GM19193 (cell line): ENCODE data around the gene STK35.

Source experiments
- POLR2A ChIP-seq: IDR thresholded peaks from 4 replicates; pipeline ENCODE4 v1.6.1; 2011; ENCODE audit not compliant: insufficient read depth, insufficient read length; ENCODE audit errors: extremely low read depth

STK35 gene

DNA sequence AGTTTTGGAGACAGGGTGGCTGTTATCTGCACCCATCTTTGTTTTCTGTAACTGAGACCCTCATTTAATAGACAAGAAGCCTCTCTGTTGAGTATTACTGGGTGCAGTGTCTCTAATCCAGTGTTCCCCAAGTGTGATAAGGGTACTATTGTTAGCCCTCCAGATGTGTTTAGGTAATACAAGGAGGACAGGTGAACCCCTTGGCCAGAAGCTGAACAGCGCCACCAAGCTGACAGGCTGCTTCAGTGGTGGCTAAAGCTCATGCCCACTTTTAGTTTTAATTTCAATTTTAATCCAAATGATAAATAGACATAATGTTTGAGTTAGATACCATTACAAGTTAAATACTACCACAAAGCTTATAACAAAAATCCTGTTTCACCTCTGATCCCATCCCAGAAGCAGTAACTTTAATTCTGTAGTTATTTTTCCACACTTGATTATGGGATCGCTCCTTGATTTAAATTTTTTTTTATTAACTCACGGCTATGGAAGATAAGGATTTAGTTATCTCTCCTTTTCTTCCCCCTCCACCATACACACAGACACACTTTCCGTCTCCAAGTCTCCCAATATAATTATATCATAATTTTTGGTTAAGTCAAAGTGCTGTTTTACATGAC is 8.4 kb upstream of the STK35 start:
- no peak for TF ChIP-seq POLR2A

DNA sequence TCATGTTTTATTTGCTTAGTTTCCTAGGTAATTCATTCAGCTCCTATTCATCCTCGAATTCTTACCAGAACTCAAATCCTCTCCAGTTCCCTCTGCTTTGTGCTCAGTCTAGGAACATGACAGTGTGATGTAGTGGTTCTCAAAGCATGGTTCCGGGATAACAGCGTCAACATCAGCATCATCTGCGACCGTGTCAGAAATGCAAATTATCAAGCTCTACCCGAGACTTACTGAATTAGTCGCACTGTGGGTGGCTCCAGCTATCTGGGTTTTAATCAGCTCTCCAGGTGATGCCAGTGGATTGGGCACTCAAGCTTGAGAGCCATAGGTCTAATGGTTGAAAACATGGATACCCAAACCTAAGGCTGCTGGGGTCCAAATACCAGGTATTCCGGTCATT is 7.7 kb upstream of the STK35 start:
- TF ChIP-seq POLR2A, result no peak

DNA sequence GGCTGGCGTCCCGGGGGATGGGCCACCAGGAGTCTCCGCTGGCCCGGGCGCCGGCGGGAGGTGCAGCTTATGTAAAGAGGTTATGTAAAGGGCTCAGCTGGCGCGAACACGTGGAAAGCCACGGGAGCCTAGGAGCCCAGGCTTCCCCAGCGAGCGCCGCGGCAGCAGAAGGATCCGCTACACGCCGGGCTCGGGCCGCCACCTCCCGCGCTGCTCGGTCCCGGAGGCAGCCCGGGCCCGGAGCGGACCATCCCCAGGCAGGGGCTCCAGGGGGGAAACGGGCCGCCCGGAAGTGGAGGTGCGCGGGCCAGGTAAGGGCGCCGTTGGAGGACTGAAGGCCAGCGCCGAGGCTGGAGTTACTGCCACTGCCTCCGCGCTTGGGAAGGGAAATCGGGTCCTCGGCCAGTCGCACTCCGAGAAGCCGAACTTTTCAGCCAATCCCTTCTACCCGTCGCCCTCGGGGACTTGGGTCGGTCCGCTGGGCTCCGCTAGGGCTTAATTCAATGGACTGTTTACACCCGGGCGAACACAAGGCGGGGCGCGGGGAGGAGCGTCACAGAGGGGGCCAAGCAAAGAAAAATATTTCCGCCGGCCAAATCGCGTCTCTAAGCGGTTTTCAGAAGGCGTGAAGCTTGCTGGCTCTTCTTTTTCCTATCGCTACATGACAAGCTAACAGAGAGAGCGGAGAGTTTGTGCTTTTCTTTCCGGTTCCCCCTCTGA is 398 bp downstream of the STK35 start:
- TF ChIP-seq POLR2A, result peak; percentile 86

DNA sequence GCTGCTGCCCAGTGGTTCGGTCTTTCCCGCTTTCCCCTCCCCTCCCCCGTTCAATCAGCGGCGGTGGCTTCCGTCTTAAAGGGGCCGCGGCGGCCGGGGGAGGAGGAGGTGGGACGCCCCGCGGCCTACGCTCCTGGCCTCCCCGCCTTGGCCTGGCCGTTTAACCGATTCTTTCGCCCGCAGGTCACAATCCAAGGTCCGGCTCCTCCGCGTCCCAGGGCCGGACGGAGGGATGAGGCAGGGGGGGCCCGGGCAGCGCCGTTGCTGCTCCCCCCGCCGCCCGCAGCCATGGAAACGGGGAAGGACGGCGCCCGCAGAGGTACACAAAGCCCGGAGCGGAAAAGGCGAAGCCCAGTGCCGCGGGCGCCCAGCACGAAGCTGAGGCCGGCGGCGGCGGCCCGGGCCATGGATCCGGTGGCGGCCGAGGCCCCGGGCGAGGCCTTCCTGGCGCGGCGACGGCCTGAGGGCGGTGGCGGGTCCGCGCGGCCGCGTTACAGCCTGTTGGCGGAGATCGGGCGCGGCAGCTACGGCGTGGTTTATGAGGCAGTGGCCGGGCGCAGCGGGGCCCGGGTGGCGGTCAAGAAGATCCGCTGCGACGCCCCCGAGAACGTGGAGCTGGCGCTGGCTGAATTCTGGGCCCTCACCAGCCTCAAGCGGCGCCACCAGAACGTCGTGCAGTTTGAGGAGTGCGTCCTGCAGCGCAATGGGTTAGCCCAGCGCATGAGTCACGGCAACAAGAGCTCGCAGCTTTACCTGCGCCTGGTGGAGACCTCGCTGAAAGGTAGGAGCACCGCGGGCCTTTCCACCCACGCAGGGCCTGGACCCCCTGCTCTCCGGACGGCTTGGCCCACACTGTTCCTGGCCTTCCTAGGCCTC is 1.2 kb downstream of the STK35 start:
- TF ChIP-seq POLR2A, result peak; percentile 70

DNA sequence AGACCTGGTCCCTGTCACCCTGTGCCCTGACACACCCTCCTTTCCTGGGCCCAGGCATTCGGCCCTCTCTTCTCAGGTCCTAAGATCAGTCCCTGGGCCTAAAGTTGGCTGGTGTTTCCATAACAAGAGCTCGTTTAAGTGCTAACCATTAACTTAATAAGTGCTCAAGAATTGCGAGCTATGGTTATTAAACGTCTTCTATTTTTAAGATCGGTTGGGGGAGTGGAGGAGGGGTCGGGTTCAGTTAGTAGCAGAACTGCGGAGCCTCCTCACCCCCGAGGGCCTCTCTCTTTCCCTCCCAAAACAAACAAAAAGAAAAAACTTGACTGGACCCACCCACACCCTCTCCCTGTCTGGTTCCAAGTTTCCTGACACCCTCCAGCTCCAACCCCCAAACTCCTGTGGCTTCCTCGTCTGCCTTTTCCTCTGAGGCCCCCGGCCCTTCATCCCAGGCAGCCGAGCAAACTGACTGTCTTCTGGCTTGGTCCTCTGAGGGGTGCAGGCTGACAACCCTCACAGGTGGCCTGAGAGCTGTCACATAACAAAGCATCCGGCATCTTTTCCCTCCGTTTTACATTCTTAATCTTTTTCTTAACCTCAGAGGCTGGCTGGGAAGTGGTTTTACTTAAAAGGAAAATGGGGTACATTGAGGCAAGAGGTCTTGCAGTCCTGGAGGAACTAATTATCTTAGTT is 2.0 kb downstream of the STK35 start:
- no peak for TF ChIP-seq POLR2A

DNA sequence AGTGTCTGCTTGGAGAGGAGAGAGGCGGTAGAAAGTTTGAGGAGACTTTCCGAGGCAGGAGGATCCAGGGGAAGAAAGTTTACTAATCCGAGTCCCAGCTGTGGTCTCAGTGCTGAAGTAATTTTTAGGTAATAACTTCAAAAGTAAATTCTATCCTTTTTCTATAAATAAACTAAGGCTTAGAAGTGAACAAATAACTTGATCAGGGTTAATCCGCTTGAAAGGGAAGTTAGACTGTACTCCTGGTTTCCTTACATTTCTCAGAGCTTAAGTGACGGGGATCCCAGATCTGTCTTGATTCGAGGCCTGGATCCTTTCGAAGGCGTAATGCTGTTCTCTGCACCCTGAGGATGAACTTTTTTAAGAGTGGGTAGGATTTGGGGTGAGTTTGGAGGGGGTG is 2.6 kb downstream of the STK35 start:
- TF ChIP-seq POLR2A, result no peak

DNA sequence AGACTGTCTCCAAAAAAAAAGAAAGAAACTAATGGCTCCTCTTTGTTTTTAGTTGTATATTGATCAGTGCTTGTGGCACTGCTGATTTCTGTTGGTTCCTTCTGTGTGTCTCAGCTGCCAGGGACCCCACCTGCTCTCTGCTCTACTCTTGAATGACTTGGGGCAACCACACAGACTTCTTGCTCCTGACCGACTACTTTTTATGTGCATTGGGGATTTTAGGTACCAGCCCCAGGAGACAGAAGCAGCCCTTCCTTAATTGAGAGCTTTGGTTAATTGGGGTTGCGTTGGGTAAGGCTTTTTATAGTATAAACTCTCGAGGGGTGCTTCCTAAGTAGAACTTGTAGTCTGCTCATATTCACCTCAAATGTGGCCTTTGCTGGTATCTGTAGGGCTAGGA is 6.9 kb downstream of the STK35 start:
- no peak for TF ChIP-seq POLR2A

DNA sequence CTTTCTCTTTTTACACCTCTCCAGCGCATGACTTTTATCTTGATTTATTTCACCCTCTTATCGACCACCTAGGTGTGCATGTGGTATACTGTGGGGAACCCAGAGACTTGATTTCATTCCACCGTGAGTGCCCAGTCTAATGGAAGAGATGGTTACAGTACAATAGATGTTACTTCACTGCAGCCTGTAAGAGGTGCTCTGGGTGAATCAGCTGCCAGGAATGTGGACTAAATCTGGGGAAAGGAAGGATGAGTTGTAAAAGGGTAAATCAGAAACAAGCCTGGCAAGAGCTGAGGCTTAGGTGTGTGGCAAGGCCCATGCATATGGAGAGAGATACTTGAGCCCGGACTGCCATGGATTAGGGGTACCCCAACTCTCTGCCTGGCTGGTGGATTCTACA is 7.4 kb downstream of the STK35 start:
- no peak for TF ChIP-seq POLR2A

DNA sequence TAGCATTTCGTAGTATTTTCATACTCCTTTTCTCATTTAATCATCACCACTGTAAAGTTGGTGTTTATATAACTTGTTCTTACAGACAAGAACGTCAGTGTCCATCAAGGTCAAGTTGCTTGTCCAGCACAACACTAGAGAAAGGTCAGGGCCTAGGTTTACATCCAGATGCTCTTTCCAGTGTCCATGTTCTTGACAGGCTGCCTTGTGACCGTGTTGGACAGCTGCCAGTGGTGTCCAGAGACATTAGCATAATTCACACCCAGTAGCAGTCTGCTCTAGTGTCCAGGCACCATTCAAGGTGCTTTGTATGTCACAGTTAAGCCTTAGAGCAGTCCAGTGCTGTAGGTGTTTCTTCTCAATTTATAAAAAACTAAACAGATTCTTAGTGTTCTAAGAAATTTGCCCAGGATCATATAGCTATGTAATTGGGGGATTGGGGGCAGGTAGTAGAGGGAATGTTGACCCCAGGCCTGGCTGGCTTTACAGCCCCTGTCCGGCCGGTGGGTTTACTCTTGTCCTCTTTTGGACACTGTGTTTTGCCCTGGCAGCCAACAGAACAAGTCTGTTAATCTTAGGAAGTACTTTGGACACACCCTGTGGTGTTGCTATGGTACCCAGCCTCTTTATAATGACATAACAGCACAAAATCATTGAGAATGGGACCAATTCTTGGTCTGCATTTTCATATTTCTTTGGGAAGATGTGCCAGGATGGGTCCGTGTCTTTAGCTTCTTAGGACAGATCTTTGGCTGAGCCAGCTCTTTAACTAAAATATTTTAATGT is 8.0 kb downstream of the STK35 start:
- TF ChIP-seq POLR2A, result no peak

DNA sequence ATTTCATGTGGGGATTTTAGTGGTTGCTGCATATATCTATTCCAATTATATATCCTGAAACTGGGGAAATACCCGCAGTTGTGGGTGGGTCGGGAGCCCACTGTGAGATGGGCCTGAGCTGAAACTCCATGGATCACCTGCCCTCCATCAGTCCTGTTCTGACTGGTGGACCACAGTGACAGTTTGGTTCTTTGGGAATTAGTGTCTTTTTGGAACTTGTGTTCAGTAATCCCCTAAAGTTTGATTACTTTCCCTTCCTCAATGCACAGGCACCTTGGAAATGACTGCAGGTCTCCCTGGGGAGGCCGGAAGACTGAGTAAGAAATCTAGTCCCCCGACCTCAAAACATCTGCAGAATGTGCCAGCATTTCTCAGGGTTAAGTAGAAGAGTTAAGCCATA is 11.3 kb downstream of the STK35 start:
- no peak for TF ChIP-seq POLR2A

DNA sequence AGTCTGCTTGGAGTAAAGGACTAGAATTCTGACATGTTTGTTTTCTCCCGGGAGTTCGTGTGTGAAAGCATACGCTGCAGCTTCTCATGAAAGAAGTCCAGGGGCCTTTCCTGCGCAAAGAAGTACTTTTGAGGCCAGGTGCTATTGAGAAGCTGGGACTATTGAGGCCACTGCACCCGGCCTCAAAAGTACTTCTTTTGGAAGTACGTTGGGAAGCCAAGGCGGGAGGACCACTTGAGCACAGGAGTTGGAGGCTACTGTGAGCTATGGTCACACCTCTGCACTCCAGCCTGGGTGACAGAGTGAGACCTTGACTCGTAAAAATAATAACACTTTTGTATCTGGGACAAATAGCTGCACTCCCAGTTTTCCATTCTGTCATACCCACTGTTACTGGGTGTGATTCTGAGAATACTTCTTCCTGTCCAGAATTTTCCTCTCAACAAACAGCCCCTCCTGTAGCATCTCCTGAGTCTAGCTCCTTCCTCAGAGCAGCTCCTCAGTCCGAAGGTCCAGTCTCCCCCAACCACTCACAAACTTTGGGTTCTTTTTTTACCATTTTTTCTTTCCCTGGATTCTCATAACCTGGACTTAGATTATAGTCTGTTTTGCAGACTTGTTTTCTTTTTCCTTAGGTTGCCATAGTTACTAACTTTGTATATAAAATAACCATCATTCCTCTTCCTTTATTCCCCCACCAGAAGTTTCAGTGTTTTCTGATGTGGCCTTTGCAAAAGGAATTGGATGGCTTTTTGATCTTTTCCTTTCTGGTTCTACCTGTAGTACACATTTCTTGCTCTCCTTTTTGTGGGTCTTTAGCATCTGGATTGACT is 12.7 kb downstream of the STK35 start:
- TF ChIP-seq POLR2A, result no peak

DNA sequence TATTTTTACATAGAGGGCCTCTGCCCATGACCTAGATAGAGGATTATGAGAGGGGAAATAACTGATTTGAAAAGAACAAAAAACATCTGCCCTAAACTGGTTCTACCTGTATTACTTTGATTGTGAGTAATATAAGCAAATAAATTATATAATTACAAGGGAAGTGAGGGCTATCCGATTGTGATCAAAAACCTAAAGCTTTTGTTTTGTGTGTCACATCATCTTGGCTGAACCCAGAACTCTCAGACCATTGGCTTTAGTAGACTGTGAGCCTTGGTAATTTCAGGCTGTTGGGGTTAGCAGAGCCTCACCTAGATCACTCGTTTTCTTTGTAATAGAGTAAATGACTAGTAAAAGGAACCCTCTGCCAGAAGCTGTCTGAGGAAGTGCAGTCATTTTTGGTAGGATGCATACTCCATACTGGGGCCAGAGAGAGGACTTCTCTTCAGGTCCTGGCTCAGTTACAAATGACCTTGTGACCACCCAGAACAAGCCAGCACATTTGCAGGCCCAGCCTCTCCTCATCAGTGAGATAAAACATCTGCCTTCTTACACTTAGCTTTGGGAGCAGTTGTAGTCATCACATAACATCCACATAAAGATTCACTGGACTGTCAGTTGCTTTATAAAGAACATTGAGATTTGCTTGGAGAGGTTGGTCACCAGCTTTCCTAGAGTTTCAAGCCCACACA is 13.5 kb downstream of the STK35 start:
- no peak for TF ChIP-seq POLR2A
